Measurements from ENCODE around the gene APRT.
"Not testable (repeated sequence)": the region's sequence is repeated elsewhere in the genome, so short reads cannot be mapped to it uniquely, and the experiment has no call there.

APRT gene

GRCh38 chr16:88841521-88842307 lies 30.0 kb upstream of the APRT start:
- DNase-seq (ENCODE audit: low spot score) = no peak

- DNase-seq (ENCODE audit: low spot score) = no peak
Observed at GRCh38 chr16:88840600-88841215, 29.0 kb upstream of the APRT start.

- DNase-seq (ENCODE audit: low spot score) = no peak
Observed at GRCh38 chr16:88839745-88840599, 28.2 kb upstream of the APRT start.

- no peak for DNase-seq (ENCODE audit: low spot score)
Observed at GRCh38 chr16:88839026-88839529, 27.4 kb upstream of the APRT start.

- DNase-seq (ENCODE audit: low spot score) = no peak
Observed at GRCh38 chr16:88838566-88838965, 26.8 kb upstream of the APRT start.

GRCh38 chr16:88837806-88838205 lies 26.1 kb upstream of the APRT start:
- DNase-seq (ENCODE audit: low spot score) = no peak

GRCh38 chr16:88836791-88837190 lies 25.1 kb upstream of the APRT start:
- DNase-seq (ENCODE audit: low spot score) = no peak

GRCh38 chr16:88835818-88836217 lies 24.1 kb upstream of the APRT start:
- DNase-seq (ENCODE audit: low spot score) = no peak

GRCh38 chr16:88835383-88835782 lies 23.7 kb upstream of the APRT start:
- DNase-seq (ENCODE audit: low spot score) = no peak

GRCh38 chr16:88834670-88835069 lies 22.9 kb upstream of the APRT start:
- no peak for DNase-seq (ENCODE audit: low spot score)

GRCh38 chr16:88833086-88833485 lies 21.4 kb upstream of the APRT start:
- no peak for DNase-seq (ENCODE audit: low spot score)

GRCh38 chr16:88831838-88832237 lies 20.1 kb upstream of the APRT start:
- no peak for DNase-seq (ENCODE audit: low spot score)

GRCh38 chr16:88830783-88831182 lies 19.1 kb upstream of the APRT start:
- DNase-seq (ENCODE audit: low spot score) = no peak

GRCh38 chr16:88830258-88830657 lies 18.5 kb upstream of the APRT start:
- no peak for DNase-seq (ENCODE audit: low spot score)

GRCh38 chr16:88828711-88829110 lies 17.0 kb upstream of the APRT start:
- DNase-seq (ENCODE audit: low spot score) = no peak

- no peak for DNase-seq (ENCODE audit: low spot score)
Observed at GRCh38 chr16:88827727-88828126, 16.0 kb upstream of the APRT start.

- DNase-seq (ENCODE audit: low spot score) = no peak
Observed at GRCh38 chr16:88826070-88826840, 14.5 kb upstream of the APRT start.

- DNase-seq (ENCODE audit: low spot score) = no peak
Observed at GRCh38 chr16:88825146-88825545, 13.4 kb upstream of the APRT start.

GRCh38 chr16:88824256-88825077 lies 12.7 kb upstream of the APRT start:
- DNase-seq (ENCODE audit: low spot score) = no peak

GRCh38 chr16:88823646-88824045 lies 11.9 kb upstream of the APRT start:
- not testable (repeated sequence) for DNase-seq (ENCODE audit: low spot score)

Measured in cerebellar cortex (tissue), 1 donor.